Measurements from ENCODE around the gene DLG2. TPM values are rescaled to one million over a fixed set of nuclear protein-coding genes. Genes with fewer than 3 reads are reported as not detected.
A peak's percentile ranks its signal among the peaks of the same experiment; 100 is the strongest.
"Not testable (repeated sequence)": the region's sequence is repeated elsewhere in the genome, so short reads cannot be mapped to it uniquely, and the experiment has no call there.

DLG2 gene
- total RNA-seq, 1 experiment from 2014 or later: 17.5 TPM

DNA sequence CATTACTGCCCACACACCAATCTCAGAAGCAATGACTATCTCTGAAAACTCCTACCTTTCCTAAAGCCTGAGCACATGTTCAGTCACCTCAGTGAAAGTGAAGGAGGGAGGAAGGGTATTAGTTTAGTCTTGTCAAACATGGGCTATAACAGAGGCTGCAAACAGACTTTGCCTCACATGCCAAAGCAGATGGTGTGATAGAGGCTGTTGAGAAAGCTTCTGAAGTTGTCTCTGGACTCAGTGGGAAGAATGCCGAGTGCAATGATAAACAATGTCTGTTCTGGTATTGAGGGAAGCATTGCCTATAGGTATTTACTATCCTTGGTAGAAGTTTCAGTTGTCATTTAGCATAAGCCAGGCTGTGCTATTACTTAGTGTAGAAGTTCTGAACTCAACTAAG is 2026.5 kb downstream of the DLG2 start:
- DNase-seq (ENCODE audit: low spot score) (no peak), ATAC-seq (no peak)
- no peak overlapping the region for H3K27ac Mint-ChIP-seq
- TF ChIP-seq GTF2I (CRISPR knock-in tag; conservative IDR thresholded peaks at IDR 0.05) (no peak), ZNF396 (CRISPR knock-in tag; IDR thresholded peaks at IDR 0.05; ENCODE audit: borderline replicate concordance) (no peak), JAZF1 (CRISPR knock-in tag; IDR thresholded peaks at IDR 0.05) (no peak), SOX15 (CRISPR knock-in tag; IDR thresholded peaks at IDR 0.05) (no peak), ESRRA (CRISPR knock-in tag; IDR thresholded peaks at IDR 0.05; ENCODE audit: borderline replicate concordance) (no peak), ETV6 (CRISPR knock-in tag; IDR thresholded peaks at IDR 0.05) (no peak)
- TF ChIP-seq, protein P1, sequence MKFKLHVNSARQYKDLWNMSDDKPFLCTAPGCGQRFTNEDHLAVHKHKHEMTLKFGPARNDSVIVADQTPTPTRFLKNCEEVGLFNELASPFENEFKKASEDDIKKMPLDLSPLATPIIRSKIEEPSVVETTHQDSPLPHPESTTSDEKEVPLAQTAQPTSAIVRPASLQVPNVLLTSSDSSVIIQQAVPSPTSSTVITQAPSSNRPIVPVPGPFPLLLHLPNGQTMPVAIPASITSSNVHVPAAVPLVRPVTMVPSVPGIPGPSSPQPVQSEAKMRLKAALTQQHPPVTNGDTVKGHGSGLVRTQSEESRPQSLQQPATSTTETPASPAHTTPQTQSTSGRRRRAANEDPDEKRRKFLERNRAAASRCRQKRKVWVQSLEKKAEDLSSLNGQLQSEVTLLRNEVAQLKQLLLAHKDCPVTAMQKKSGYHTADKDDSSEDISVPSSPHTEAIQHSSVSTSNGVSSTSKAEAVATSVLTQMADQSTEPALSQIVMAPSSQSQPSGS (CRISPR knock-in tag; IDR thresholded peaks at IDR 0.05; ENCODE audit: borderline replicate concordance, low read depth): no peak
- TF ChIP-seq, protein P2, sequence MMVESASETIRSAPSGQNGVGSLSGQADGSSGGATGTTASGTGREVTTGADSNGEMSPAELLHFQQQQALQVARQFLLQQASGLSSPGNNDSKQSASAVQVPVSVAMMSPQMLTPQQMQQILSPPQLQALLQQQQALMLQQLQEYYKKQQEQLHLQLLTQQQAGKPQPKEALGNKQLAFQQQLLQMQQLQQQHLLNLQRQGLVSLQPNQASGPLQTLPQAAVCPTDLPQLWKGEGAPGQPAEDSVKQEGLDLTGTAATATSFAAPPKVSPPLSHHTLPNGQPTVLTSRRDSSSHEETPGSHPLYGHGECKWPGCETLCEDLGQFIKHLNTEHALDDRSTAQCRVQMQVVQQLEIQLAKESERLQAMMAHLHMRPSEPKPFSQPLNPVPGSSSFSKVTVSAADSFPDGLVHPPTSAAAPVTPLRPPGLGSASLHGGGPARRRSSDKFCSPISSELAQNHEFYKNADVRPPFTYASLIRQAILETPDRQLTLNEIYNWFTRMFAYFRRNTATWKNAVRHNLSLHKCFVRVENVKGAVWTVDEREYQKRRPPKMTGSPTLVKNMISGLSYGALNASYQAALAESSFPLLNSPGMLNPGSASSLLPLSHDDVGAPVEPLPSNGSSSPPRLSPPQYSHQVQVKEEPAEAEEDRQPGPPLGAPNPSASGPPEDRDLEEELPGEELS (CRISPR knock-in tag; IDR thresholded peaks at IDR 0.05): no peak
- TF ChIP-seq, protein P3, sequence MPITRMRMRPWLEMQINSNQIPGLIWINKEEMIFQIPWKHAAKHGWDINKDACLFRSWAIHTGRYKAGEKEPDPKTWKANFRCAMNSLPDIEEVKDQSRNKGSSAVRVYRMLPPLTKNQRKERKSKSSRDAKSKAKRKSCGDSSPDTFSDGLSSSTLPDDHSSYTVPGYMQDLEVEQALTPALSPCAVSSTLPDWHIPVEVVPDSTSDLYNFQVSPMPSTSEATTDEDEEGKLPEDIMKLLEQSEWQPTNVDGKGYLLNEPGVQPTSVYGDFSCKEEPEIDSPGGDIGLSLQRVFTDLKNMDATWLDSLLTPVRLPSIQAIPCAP (CRISPR knock-in tag; IDR thresholded peaks at IDR 0.05): no peak
- TF ChIP-seq, protein P4, sequence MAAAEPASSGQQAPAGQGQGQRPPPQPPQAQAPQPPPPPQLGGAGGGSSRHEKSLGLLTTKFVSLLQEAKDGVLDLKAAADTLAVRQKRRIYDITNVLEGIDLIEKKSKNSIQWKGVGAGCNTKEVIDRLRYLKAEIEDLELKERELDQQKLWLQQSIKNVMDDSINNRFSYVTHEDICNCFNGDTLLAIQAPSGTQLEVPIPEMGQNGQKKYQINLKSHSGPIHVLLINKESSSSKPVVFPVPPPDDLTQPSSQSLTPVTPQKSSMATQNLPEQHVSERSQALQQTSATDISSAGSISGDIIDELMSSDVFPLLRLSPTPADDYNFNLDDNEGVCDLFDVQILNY (CRISPR knock-in tag; IDR thresholded peaks at IDR 0.05): no peak
- ChIA-PET POLR2A (no interaction called here), CTCF (interaction anchor here (0.6 to 1.4 kb wide), 3 partner anchors 13 to 308 kb away, joined by 3 to 4 read pairs (median 3); no protein-coding TSS in a partner anchor)
- peaks cover 17% of the 10 kb centered on the region for H3K4me1 Mint-ChIP-seq
- no peaks in the 10 kb centered on the region for H3K36me3 Mint-ChIP-seq
- no peaks in the 10 kb centered on the region for H3K27me3 Mint-ChIP-seq (ENCODE audit: low read depth)
- H3K4me3 Mint-ChIP-seq: no peak overlapping the region
- H3K9me3 Mint-ChIP-seq: no peaks in the 10 kb centered on the region

DNA sequence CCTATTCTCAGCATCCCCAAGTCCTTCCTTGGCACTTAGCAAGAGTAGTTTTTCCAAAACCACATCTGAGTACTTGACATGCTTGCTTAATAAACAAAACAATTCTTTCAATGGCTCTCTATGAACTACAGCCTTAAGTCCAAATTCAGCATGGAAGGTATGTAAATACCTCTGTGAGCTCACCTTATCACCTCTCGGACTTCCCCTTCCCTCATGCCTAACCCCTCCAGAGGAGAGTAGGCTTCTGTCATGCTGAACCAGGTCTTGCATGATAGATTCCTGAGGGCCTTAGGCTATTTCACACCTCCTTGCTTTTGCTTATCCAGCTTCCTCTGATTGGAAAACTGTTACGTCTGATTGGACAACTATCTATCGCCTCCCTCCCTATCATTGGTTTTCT is 2028.1 kb downstream of the DLG2 start:
- H3K4me3 Mint-ChIP-seq: no peak overlapping the region
- peaks cover 14% of the 10 kb centered on the region for H3K4me1 Mint-ChIP-seq
- no peak for DNase-seq (ENCODE audit: low spot score)
- no peaks in the 10 kb centered on the region for H3K9me3 Mint-ChIP-seq
- no peak for TF ChIP-seq CBFB (CRISPR knock-in tag; IDR thresholded peaks at IDR 0.05; ENCODE audit: low read depth)
- TF ChIP-seq FOXK1 (CRISPR knock-in tag; IDR thresholded peaks at IDR 0.05): no peak
- no peak for TF ChIP-seq ZNF121 (CRISPR knock-in tag; IDR thresholded peaks at IDR 0.05)
- TF ChIP-seq, protein P5, sequence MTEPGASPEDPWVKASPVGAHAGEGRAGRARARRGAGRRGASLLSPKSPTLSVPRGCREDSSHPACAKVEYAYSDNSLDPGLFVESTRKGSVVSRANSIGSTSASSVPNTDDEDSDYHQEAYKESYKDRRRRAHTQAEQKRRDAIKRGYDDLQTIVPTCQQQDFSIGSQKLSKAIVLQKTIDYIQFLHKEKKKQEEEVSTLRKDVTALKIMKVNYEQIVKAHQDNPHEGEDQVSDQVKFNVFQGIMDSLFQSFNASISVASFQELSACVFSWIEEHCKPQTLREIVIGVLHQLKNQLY (CRISPR knock-in tag; IDR thresholded peaks at IDR 0.05): no peak
- TF ChIP-seq, protein P6, sequence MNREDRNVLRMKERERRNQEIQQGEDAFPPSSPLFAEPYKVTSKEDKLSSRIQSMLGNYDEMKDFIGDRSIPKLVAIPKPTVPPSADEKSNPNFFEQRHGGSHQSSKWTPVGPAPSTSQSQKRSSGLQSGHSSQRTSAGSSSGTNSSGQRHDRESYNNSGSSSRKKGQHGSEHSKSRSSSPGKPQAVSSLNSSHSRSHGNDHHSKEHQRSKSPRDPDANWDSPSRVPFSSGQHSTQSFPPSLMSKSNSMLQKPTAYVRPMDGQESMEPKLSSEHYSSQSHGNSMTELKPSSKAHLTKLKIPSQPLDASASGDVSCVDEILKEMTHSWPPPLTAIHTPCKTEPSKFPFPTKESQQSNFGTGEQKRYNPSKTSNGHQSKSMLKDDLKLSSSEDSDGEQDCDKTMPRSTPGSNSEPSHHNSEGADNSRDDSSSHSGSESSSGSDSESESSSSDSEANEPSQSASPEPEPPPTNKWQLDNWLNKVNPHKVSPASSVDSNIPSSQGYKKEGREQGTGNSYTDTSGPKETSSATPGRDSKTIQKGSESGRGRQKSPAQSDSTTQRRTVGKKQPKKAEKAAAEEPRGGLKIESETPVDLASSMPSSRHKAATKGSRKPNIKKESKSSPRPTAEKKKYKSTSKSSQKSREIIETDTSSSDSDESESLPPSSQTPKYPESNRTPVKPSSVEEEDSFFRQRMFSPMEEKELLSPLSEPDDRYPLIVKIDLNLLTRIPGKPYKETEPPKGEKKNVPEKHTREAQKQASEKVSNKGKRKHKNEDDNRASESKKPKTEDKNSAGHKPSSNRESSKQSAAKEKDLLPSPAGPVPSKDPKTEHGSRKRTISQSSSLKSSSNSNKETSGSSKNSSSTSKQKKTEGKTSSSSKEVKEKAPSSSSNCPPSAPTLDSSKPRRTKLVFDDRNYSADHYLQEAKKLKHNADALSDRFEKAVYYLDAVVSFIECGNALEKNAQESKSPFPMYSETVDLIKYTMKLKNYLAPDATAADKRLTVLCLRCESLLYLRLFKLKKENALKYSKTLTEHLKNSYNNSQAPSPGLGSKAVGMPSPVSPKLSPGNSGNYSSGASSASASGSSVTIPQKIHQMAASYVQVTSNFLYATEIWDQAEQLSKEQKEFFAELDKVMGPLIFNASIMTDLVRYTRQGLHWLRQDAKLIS (CRISPR knock-in tag; IDR thresholded peaks at IDR 0.05; ENCODE audit: borderline replicate concordance): no peak
- no peak for TF ChIP-seq ZNF423 (CRISPR knock-in tag; IDR thresholded peaks at IDR 0.05)
- H3K27me3 Mint-ChIP-seq (ENCODE audit: low read depth): no peaks in the 10 kb centered on the region
- no peaks in the 10 kb centered on the region for H3K36me3 Mint-ChIP-seq
- no peak overlapping the region for H3K27ac Mint-ChIP-seq
- POLR2A ChIA-PET: no interaction called here
- CTCF ChIA-PET: no interaction called here
- ATAC-seq: peak; percentile 72

DNA sequence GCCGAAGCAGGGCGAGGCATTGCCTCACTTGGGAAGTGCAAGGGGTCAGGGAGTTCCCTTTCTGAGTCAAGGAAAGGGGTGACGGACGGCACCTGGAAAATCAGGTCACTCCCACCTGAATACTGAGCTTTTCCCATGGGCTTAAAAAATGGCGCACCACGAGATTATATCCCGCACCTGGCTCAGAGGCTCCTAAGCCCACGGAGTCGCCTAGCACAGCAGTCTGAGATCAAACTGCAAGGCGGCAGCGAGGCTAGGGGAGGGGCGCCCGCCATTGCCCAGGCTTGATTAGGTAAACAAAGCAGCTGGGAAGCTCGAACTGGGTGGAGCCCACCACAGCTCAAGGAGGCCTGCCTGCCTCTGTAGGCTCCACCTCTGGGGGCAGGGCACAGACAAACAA is 2039.3 kb downstream of the DLG2 start:
- H3K4me3 Mint-ChIP-seq: peak overlapping the region; percentile 79
- H3K27me3 Mint-ChIP-seq (ENCODE audit: low read depth); H3K4me1 Mint-ChIP-seq; H3K9me3 Mint-ChIP-seq; H3K36me3 Mint-ChIP-seq; CTCF ChIA-PET; POLR2A ChIA-PET; H3K27ac Mint-ChIP-seq; ATAC-seq: not testable (repeated sequence)
- DNase-seq (ENCODE audit: low spot score): peak; percentile 23

Measured in WTC11 (cell line).